HT1080 (cell line): ENCODE measurements around the gene UNC13A. TPM values are rescaled to one million over a fixed set of nuclear protein-coding genes. Genes with fewer than 3 reads are reported as not detected.
A peak's percentile ranks its signal among the peaks of the same experiment; 100 is the strongest.

ENCODE experiments used
- DNase-seq: peaks from one replicate; pipeline ENCODE4 v3.0.0-alpha.2; 2015; ENCODE audit warnings: low read depth
- total RNA-seq: library from RNA; depleted of rRNA; stranded (reverse); fragments of >200 nt; shearing (Covaris generic); gene quantifications from 2 replicates; pipeline ENCODE4 v1.2.3, GENCODE V29; 2014

UNC13A gene
- total RNA-seq, 1 experiment from 2014 or later: 0.02 TPM

- DNase-seq: no peak
These were observed 14.0 kb downstream of the UNC13A start for GRCh38 chr19:17673937-17674799.

DNA sequence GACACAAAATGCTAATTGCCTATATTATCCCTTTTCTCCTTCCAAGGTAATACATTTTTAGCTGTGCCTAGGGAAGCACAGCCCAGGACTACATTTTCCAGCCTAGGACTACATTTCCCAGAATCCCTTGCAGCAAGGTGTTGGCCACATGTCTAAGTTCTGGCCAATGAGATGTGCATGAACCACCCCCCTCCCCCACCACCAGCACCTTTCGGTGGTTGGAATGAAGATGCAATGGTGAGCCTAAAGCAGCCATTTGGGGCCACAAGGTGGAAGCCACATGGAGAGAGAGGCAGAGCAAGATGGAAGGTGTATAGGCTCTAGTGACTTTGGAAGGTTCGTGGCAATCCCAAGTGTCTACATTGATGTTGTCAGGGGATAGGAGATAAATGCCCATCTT, 16.2 kb downstream of the UNC13A start:
- peak; percentile 49 for DNase-seq

DNA sequence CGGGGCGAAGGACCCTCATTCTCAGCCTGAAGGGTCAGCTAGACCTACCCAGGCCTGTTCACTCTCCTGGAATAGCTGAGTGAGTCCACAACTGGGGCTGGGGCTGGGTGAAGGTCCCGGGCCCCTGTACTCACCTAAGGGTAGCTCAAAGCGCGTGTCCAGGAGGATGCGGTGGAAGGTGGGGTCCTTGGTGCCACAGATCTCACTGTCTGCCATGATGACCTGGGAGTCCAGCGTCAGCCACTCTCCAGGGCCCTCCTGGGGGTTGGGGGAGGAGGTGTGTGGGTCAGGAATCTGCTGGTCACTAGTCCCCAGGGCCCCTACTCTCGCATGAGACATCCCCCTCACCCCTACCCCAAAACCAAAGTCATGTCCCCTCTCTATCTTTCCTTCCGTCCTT, 18.7 kb downstream of the UNC13A start:
- no peak for DNase-seq

GRCh38 chr19:17665058-17665457, 23.1 kb downstream of the UNC13A start:
- no peak for DNase-seq

GRCh38 chr19:17659996-17660395, 28.2 kb downstream of the UNC13A start:
- no peak for DNase-seq

- DNase-seq: no peak
These were observed 29.5 kb downstream of the UNC13A start for GRCh38 chr19:17658666-17659065.

GRCh38 chr19:17658240-17658639, 29.9 kb downstream of the UNC13A start:
- no peak for DNase-seq

GRCh38 chr19:17656970-17657369, 31.2 kb downstream of the UNC13A start:
- DNase-seq: no peak

DNA sequence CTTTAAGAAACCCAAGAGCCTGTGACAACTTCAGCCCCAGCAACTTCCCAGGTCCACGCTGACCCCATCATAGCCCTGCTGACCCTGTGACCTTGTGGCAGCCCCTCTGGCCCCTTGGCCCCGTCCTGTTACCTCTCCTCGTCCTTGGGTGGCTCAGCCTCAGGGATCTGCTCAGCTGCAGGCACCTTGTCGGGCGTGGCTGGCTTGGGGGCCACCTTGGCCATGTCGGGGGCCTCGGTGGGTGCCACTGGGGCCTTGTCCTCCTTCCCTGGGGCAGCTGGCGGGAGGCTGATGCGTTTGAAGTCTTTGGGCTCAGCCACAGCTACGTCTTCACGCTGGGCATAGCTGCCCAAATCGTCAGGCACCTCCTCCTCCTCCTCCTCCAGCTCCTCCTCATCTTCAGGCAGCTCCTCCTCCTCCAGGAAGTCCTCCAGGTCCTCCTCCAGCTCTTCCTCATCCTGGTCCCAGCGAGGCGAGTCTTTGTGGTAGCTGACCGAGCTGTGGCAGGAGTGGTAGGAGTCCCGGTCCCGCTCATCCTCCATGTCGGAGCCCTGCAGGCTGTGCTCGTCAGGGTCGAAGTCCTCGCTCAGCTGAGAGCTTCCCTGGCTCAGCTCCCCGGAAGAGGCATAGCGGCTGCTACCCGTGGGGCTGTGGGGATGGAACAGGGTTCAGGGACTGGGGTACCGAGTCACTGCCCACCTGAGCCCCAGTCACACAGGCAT, 32.2 kb downstream of the UNC13A start:
- no peak for DNase-seq

GRCh38 chr19:17654993-17655392, 33.2 kb downstream of the UNC13A start:
- no peak for DNase-seq

GRCh38 chr19:17652627-17653026, 35.5 kb downstream of the UNC13A start:
- DNase-seq: no peak

GRCh38 chr19:17648786-17649185, 39.4 kb downstream of the UNC13A start:
- DNase-seq: no peak

DNA sequence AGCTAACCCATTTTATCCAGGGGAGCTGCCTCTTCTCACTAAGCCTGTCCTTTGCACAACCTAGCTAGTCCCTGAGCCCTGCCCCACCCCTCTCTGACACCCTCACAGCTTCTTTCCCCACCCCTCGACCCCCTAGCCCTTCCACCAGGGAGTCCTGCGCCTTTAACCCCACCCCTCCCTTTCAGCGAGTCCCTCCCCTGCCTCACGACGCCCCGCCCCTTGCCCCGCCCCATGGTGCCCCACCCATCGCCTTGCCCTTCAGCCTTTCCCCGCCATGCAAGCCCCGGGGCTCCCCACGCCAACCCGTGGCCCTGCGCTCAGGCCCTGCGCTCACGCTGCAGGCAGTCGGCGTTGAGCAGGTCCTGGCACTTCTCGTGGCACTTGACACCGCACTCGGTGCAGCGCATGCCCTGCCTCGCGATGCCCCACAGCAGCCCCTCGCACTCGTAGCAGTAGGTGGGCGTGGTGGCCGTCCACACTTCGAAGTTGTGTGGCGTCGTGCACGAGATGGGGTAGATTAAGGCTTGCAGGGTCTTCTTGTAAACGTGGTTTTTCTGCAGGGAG, 40.0 kb downstream of the UNC13A start:
- no peak for DNase-seq

DNA sequence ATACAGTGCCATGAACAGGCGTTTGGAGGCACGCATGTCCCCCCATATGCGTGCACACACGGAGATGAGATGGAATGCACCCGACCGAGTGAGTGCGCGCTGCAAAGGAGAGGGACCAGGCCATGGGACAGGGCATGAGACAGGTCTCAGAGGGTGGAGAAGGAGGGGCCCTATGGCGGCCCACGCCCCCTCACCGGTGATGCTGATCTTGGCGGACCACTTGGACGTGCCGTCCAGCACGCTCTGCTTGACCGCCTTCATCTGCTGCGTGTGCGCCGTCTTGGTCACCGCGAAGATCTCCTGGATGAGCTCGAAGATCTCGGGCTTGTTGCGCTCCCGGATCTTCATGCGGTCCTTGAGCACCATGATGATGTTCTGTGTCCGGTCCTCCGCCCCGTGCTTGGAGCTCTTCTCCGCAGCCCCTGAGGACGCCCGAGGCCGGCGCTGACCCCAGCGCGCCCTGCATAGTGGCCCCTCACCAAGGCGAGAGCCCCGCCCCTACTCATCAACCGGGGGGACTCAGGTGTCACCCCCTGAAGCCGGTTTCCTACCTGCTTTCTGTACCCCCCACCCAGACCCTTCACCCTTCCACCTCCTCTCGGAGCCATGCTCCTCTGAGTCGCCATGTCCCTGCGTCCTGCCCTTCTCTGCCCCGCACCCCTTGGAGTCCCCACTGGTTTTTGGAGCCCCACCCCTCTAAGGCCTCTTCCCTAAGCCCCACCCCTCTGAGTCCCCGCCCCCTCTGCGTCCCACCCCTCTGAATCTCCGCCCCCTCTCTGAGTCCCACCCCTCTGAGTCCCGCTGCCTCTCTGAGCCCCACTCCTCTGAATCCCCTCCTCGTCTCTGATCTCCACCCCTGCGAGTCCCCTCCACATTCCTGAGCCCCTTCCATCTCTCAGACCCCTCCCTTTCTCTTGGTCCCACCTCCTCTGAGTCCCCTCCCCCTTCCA, 40.8 kb downstream of the UNC13A start:
- DNase-seq: no peak

DNA sequence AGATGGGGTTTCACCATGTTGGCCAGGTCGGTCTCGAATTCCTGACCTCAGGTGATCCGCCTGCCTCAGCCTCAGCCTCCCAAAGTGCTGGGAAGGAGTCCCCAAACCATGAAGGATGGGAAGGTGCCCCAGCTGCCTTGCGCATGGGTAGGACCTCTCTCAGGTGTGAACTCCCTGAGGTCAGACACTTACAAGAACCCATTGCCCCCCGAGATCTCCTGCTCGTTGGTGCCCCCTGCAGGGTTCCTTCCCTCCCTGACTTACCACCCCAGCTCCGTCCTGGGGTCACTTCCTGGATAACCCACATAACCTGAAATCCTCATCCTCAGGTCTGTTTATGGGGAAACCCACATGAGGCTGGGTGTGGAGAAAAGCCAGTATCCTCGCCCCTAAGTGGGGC, 41.7 kb downstream of the UNC13A start:
- no peak for DNase-seq

- no peak for DNase-seq
These were observed 42.7 kb downstream of the UNC13A start for GRCh38 chr19:17645339-17645963.

- DNase-seq: no peak
These were observed 45.5 kb downstream of the UNC13A start for GRCh38 chr19:17642656-17643055.

DNA sequence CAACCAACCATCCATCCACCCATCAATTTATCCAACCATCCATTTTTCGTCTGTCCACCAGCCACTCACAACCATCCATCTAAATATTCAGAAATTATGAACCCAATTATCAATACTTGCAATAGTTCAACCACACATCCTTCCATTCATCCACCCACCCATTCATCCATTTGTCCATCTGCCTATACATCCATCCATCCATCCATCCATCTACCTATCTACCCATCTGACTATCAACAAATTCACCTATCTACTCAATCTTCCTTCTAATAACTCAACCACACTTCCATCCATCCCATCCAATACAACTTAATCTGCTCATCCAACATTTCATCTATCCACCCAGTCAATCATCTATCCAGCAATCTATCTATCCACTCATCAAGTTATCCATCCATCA, 46.3 kb downstream of the UNC13A start:
- no peak for DNase-seq

DNA sequence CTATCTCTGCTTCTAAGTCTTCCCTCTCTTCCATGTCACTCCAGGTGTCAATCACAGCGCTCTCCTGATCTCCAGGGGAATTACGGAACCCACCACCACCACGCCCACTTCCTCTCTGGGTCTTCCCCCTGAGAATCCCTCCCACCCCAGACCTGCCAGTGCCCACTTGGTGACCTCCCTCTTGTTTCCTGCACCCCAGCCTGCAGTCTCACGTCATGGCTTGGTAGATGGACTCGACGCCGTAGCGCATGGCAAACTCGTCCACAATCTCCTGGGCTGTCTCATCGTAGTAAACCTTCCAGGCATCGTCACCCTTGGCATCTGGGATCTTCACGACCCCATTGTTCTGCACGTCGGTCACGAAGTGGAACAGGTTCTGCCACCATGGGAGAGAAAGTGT, 47.0 kb downstream of the UNC13A start:
- DNase-seq: no peak

DNA sequence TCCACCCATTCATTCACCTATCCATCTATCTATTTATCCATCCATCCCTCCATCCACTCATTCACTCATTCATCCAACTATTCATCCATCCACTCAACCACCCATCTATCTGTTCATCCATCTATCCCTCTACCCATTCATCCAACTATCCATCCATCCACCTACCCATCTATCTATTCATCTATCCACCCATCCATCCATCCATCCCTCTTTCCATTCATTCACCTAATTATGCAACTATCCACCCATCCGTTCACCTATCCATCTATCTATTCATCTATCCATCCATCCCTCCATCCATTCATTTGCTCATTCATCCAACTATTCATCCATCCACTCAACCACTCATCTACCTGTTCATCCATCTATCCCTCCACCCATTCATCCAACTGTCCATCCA, 54.5 kb downstream of the UNC13A start:
- DNase-seq: no peak

DNA sequence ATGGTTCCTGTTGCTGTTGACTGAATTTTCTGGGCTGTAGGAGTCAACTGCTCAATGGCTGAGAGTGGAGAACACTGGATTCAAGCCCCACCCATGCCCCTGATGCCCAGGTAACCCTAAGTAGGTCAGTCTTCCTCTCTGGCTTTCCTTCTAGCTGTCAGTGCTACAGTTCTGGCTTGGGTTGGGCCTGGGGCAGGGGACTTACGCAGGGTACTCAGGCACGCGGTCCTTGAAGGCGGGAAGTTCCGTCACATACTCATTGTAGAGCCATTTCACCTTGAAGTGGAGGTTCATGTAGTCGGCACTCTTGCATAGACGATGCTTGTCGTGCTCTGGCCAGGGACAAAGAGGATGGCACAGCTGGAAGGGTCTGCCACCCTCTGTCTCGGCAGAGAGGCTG, 55.6 kb downstream of the UNC13A start:
- no peak for DNase-seq
